ENCODE measurements around the gene SEC63.

Gene SEC63

DNA sequence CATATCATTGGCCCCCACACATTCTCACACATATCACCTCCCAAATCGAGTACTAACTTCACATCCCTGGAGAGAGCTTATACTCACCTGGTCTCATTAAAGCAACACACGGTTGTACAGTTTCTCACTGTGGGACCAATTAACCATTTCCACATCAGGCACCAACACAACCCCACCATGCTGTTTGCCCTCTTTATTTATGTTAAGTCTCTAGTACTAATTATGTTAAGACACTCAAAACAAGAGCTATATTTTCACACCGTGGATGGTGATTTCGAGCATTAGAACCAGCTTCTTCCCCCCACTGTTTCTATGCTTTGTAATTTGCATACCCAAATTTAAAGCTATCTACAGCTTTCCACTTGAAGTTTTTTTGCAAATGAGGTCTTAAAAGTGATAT, 140.2 kb downstream of the SEC63 start:
- H3K27ac ChIP-seq (ENCODE audit: insufficient read depth in 1 of 2, low read depth in 1 of 2, low read length in 2 of 2, poor library complexity in 1 of 2, severe bottlenecking in 2 of 2) = no peak overlapping the region
- no peaks in the 10 kb centered on the region for H3K36me3 ChIP-seq (ENCODE audit: control insufficient read depth in 4 of 4, insufficient read depth in 4 of 4, low read length in 3 of 4)
- H3K9me3 ChIP-seq (ENCODE audit: control extremely low read depth in 1 of 5, control insufficient read depth in 4 of 5, insufficient read depth in 2 of 5, low read depth in 1 of 5, low read length in 4 of 5) = no peaks in the 10 kb centered on the region
- ChIA-PET POLR2A (no interaction called here), CTCF (interaction anchor here (0.6 to 1.5 kb wide), 4 partner anchors 29 to 366 kb away, joined by 3 to 8 read pairs (median 4); no protein-coding TSS in a partner anchor)
- H3K4me3 ChIP-seq (ENCODE audit: control insufficient read depth in 1 of 7, extremely low read depth in 1 of 7, insufficient read depth in 4 of 7, low read depth in 2 of 7, low read length in 6 of 7) = no peak overlapping the region
- no peak for DNase-seq
- 88% methylated on average over 1 of the region's 4 CpGs for WGBS (ENCODE audit: insufficient coverage)
- no peaks in the 10 kb centered on the region for H3K27me3 ChIP-seq (replicated peaks in 2 of 5; ENCODE audit: control insufficient read depth in 4 of 5, insufficient read depth in 5 of 5, low read length in 4 of 5)
- H3K4me1 ChIP-seq (ENCODE audit: control extremely low read depth in 1 of 4, control insufficient read depth in 4 of 4, insufficient read depth in 4 of 4, low read length in 3 of 4) = peaks cover 7 to 26% (median 22%) of the 10 kb centered on the region in 4 experiments
